Endothelial cell of umbilical vein (primary cell): ENCODE data around the gene OXTR. TPM values are rescaled to one million over a fixed set of nuclear protein-coding genes. Genes with fewer than 3 reads are reported as not detected.
"Not testable (repeated sequence)": the region's sequence is repeated elsewhere in the genome, so short reads cannot be mapped to it uniquely, and the experiment has no call there.

ENCODE experiments used
- BruUV-seq: library from RNA; stranded (reverse); fragments of 400-500 nt; replicated peaks from 2 replicates; lab custom pipeline; 2021; lab: Mats Ljungman, UMichigan
- CTCF ChIA-PET: fragments of 300-600, 350-600 bp; sonication (Branson Sonifier 250); formaldehyde crosslinking; loops from one replicate; lab custom pipeline; 2021; ENCODE audit warnings: antibody characterized with exemption, inconsistent platforms; lab: Charles Lee
- POLR2A ChIA-PET: fragments of 300-600, 350-600 bp; sonication (Branson Sonifier 250); formaldehyde crosslinking; loops from one replicate; lab custom pipeline; 2021; ENCODE audit warnings: antibody characterized with exemption, inconsistent platforms; lab: Charles Lee
- DNase-seq: peaks from one replicate; pipeline ENCODE4 v3.0.0-alpha.2; 2011; ENCODE audit warnings: low read depth, low spot score
- FAIRE-seq: peaks from 2 replicates; lab custom pipeline; 2011; peaks lifted over from hg19 to GRCh38; lab: Jason Lieb, UNC
- H2AFZ ChIP-seq: 2 replicates; pipeline ENCODE4 v1.6.0; 2012; ENCODE audit warnings: low read depth, low read length, control low read depth, inconsistent platforms
- H3K27ac ChIP-seq: 2 replicates; pipeline ENCODE4 v1.5.1; 2011; ENCODE audit warnings: low read depth, mild to moderate bottlenecking, control low read depth, low read length, moderate library complexity; ENCODE audit not compliant: insufficient read depth
- H3K27me3 ChIP-seq, 2 experiments: 2 replicates each; pipeline versions ENCODE4 v1.6.0 to v1.6.1; 2011; ENCODE audit warnings: low read length in 2 of 2, mixed read lengths in 1 of 2; ENCODE audit not compliant: control insufficient read depth in 2 of 2, insufficient read depth in 2 of 2
- H3K36me3 ChIP-seq, 2 experiments: 2 replicates in 1 of 2; 3 replicates in 1 of 2; pipeline ENCODE4 v1.5.1; 2011; ENCODE audit warnings: low read length in 2 of 2, mild to moderate bottlenecking in 1 of 2, moderate library complexity in 1 of 2; ENCODE audit not compliant: control insufficient read depth in 2 of 2, insufficient read depth in 2 of 2; ENCODE audit errors: extremely low read depth in 1 of 2
- H3K4me1 ChIP-seq: 3 replicates; pipeline ENCODE4 v1.5.1; 2011; ENCODE audit warnings: mild to moderate bottlenecking, low read length; ENCODE audit not compliant: control insufficient read depth, insufficient read depth; ENCODE audit errors: extremely low read depth
- H3K4me2 ChIP-seq: 2 replicates; pipeline ENCODE4 v1.6.1; 2011; ENCODE audit warnings: low read length, control low read depth, mixed read lengths; ENCODE audit not compliant: insufficient read depth
- H3K4me3 ChIP-seq, 3 experiments: fragments of 200-600 bp in 1 of 3; sonication (generic), shearing (Covaris generic) in 1 of 3; replicated peaks in 1 of 3; 2 replicates each; pipeline ENCODE4 v1.5.1; 2011 to 2016; ENCODE audit warnings: control low read depth in 3 of 3, low read length in 3 of 3, mild to moderate bottlenecking in 2 of 3, inconsistent platforms in 1 of 3, low read depth in 1 of 3, moderate library complexity in 1 of 3; ENCODE audit not compliant: insufficient read depth in 1 of 3
- H3K79me2 ChIP-seq: 2 replicates; pipeline ENCODE4 v1.6.0; 2012; ENCODE audit warnings: low read length, inconsistent platforms; ENCODE audit not compliant: control insufficient read depth, insufficient read depth
- H3K9ac ChIP-seq: replicated peaks from 2 replicates; pipeline ENCODE3; 2011; ENCODE audit warnings: low read length, control low read depth; ENCODE audit not compliant: insufficient read depth; ENCODE audit errors: extremely low read depth
- H3K9me1 ChIP-seq: replicated peaks from 3 replicates; pipeline ENCODE4 v1.6.0; 2011; ENCODE audit warnings: mild to moderate bottlenecking, low read length; ENCODE audit not compliant: control insufficient read depth, insufficient read depth; ENCODE audit errors: extremely low read depth
- H3K9me3 ChIP-seq: replicated peaks from 2 replicates; pipeline ENCODE4 v1.5.1; 2012; ENCODE audit warnings: low read length, inconsistent platforms; ENCODE audit not compliant: control insufficient read depth, insufficient read depth
- H4K20me1 ChIP-seq: replicated peaks from 2 replicates; pipeline ENCODE3; 2011; ENCODE audit warnings: mild to moderate bottlenecking, low read length; ENCODE audit not compliant: control insufficient read depth, insufficient read depth; ENCODE audit errors: extremely low read depth
- EZH2 ChIP-seq: IDR thresholded peaks from 2 replicates; pipeline ENCODE4 v1.6.1; 2012; ENCODE audit warnings: borderline replicate concordance, low read depth, mild to moderate bottlenecking, moderate library complexity, low read length, inconsistent platforms; ENCODE audit not compliant: severe bottlenecking
- GATA2 ChIP-seq: IDR thresholded peaks from 2 replicates; pipeline ENCODE4 v1.7.0; 2011; ENCODE audit warnings: low read depth, mild to moderate bottlenecking, moderate library complexity, mixed read lengths, low read length; ENCODE audit not compliant: insufficient read length, insufficient read depth
- JUN ChIP-seq: IDR thresholded peaks from 2 replicates; pipeline ENCODE4 v1.6.1; 2011; ENCODE audit warnings: borderline replicate concordance, low read depth; ENCODE audit not compliant: insufficient read length, insufficient read depth
- MYC ChIP-seq: IDR thresholded peaks from one replicate; pipeline ENCODE4 v1.6.1; 2011; ENCODE audit warnings: mild to moderate bottlenecking, low read depth, low read length
- POLR2A ChIP-seq: IDR thresholded peaks from 2 replicates; pipeline ENCODE4 v1.6.1; 2012; ENCODE audit warnings: low read depth, mild to moderate bottlenecking, control low read depth, low read length
- POLR2AphosphoS5 ChIP-seq: IDR thresholded peaks from 2 replicates; pipeline ENCODE4 v1.6.1; 2012; ENCODE audit warnings: low read depth, mild to moderate bottlenecking, control low read depth, low read length, moderate library complexity; ENCODE audit not compliant: insufficient read depth
- dilution Hi-C: fragments of 300-500 bp; cut with MboI; formaldehyde crosslinking; loops from one replicate; pipeline ENCODE4 v1.15.0; 2019; ENCODE audit warnings: low sequenced_read_pairs; ENCODE audit not compliant: extremely low pct_ligation_motif_present
- intact Hi-C: fragments of 100-400 bp; cut with micrococcal nuclease; formaldehyde crosslinking; loops from one replicate; pipeline ENCODE4 v1.10.0; 2022
- polyA plus RNA-seq, 4 experiments: library from polyadenylated mRNA; depleted of rRNA in 3 of 4; stranded (reverse) in 3 of 4; unstranded in 1 of 4; fragments of >200 nt; gene quantifications; 2 replicates each; pipeline versions ENCODE4 v1.2.1 to v1.2.3, GENCODE V29; 2011 to 2012; ENCODE audit warnings: missing spikeins in 1 of 4
- total RNA-seq: library from RNA; stranded (reverse); gene quantifications from 2 replicates; pipeline ENCODE4 v1.2.3, GENCODE V29; 2021
- TF ChIP-seq, protein P1 (sequence below): IDR thresholded peaks from 2 replicates; pipeline ENCODE4 v1.6.1; 2011; ENCODE audit not compliant: insufficient read depth, insufficient read length
- TF ChIP-seq, protein P2 (sequence below), 2 donors: IDR thresholded peaks; 1 replicate in 1 of 2; 2 replicates in 1 of 2; pipeline ENCODE4 v1.5.1; 2011; ENCODE audit warnings: low read length in 2 of 2, mild to moderate bottlenecking in 2 of 2, moderate library complexity in 2 of 2, control low read depth in 1 of 2, inconsistent platforms in 1 of 2, low read depth in 1 of 2; ENCODE audit not compliant: insufficient read depth in 1 of 2; ENCODE audit errors: extremely low read depth in 1 of 2

OXTR gene
- total and polyA plus RNA-seq, 2 donors (not counting 3 experiments of a cell fraction or from before 2014, with no cell fraction given) = 0.12 to 0.40 TPM

DNA sequence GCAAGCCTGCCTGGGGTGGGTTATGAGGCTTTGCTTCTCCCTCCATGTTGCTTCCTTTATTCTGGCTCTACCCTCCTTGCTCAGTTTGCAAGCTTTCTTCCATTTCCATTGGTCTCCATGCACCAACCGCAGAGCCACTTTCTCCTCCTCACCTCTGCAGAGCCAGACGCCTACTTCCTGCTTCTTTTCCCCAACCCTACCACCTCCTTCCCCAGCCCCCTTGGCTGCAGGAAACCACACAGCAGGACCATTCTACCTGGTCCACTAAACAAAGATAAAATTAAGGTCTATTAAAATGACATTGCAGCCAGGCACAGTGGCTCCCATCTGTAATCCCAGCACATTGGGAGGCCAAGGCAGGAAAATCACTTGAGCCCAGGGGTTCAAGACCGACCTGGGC lies 45.8 kb downstream of the OXTR start:
- Histone ChIP-seq H3K4me1 (no peaks in the 10 kb centered on the region), H3K4me2 (no peak overlapping the region), H3K9ac (no peak overlapping the region), H3K36me3 (no peaks in the 10 kb centered on the region), H3K9me1 (no peaks in the 10 kb centered on the region), H3K27me3 (no peaks in the 10 kb centered on the region), H4K20me1 (no peaks in the 10 kb centered on the region), H3K9me3 (no peaks in the 10 kb centered on the region), H3K27ac (no peak overlapping the region), H2AFZ (no peak overlapping the region), H3K79me2 (no peaks in the 10 kb centered on the region), H3K4me3 (no peak overlapping the region)
- FAIRE-seq (no peak), DNase-seq (no peak)
- no peak for TF ChIP-seq GATA2
- no peak for TF ChIP-seq POLR2A
- TF ChIP-seq JUN = no peak
- TF ChIP-seq, protein P1, sequence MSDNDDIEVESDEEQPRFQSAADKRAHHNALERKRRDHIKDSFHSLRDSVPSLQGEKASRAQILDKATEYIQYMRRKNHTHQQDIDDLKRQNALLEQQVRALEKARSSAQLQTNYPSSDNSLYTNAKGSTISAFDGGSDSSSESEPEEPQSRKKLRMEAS = no peak
- no peak for TF ChIP-seq EZH2
- no peak for TF ChIP-seq POLR2AphosphoS5
- dilution Hi-C loops = no loop called here
- no TSS peak for BruUV-seq
- POLR2A ChIA-PET = no interaction called here
- CTCF ChIA-PET = no interaction called here
- intact Hi-C loops = no loop called here

DNA sequence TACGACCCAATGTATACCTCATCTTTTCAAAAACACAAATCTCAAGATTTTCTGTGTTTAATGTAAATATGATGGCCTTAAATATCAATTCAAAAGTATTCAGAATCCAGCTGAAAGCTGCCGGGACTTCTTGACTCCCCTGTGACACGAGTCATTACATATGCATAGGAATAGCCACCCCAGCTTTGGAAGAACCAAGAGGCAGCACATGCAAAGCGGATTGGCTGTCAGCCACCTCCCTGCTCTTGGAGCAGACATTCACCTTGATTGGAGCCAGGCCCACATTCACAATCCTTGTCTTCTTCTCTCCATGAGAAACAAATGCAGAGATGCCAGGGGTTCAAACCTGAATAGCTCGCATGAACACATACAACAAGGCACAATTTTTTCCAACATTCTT lies 46.6 kb downstream of the OXTR start:
- Histone ChIP-seq H3K9me3 (no peaks in the 10 kb centered on the region), H3K79me2 (no peaks in the 10 kb centered on the region), H3K27me3 (no peaks in the 10 kb centered on the region), H3K4me2 (no peak overlapping the region), H3K9ac (no peak overlapping the region), H3K4me3 (no peak overlapping the region), H3K9me1 (no peaks in the 10 kb centered on the region), H4K20me1 (no peaks in the 10 kb centered on the region), H3K36me3 (no peaks in the 10 kb centered on the region), H2AFZ (no peak overlapping the region), H3K4me1 (no peaks in the 10 kb centered on the region), H3K27ac (no peak overlapping the region)
- dilution Hi-C loops (no loop called here), intact Hi-C loops (no loop called here)
- FAIRE-seq (no peak), DNase-seq (no peak)
- no peak for TF ChIP-seq EZH2
- no peak for TF ChIP-seq JUN
- TF ChIP-seq MYC = no peak
- no peak for TF ChIP-seq GATA2
- TF ChIP-seq, protein P2, sequence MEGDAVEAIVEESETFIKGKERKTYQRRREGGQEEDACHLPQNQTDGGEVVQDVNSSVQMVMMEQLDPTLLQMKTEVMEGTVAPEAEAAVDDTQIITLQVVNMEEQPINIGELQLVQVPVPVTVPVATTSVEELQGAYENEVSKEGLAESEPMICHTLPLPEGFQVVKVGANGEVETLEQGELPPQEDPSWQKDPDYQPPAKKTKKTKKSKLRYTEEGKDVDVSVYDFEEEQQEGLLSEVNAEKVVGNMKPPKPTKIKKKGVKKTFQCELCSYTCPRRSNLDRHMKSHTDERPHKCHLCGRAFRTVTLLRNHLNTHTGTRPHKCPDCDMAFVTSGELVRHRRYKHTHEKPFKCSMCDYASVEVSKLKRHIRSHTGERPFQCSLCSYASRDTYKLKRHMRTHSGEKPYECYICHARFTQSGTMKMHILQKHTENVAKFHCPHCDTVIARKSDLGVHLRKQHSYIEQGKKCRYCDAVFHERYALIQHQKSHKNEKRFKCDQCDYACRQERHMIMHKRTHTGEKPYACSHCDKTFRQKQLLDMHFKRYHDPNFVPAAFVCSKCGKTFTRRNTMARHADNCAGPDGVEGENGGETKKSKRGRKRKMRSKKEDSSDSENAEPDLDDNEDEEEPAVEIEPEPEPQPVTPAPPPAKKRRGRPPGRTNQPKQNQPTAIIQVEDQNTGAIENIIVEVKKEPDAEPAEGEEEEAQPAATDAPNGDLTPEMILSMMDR (IDR thresholded peaks at IDR 0.05; ENCODE audit: extremely low read depth in 1 of 2, insufficient read depth in 1 of 2, low read depth in 1 of 2, low read length in 2 of 2) = no peak
- TF ChIP-seq POLR2A = no peak
- no TSS peak for BruUV-seq
- CTCF ChIA-PET = no interaction called here
- POLR2A ChIA-PET = no interaction called here

DNA sequence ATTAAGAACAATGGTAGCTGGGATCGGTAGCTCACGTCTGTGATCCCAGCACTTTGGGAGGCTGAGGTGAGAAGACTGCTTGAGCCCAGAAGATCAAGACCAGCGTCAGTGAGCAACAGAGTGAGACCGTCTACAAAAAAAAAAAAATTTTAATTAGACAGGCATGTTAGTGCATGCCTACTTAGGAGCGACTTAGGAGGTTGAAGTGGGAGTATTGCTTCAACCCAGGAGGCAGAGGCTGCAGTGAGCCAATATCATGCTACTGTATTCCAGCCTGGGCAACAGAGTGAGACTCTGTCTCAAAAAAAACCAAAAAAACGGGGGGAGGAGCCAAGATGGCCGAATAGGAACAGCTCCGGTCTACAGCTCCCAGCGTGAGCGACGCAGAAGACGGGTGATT lies 53.7 kb downstream of the OXTR start:
- H3K79me2 ChIP-seq, POLR2A ChIA-PET, H3K27me3 ChIP-seq, dilution Hi-C loops, H2AFZ ChIP-seq, H4K20me1 ChIP-seq, H3K36me3 ChIP-seq, DNase-seq, H3K27ac ChIP-seq, H3K9me3 ChIP-seq, FAIRE-seq, intact Hi-C loops, H3K4me1 ChIP-seq, CTCF ChIA-PET, BruUV-seq, H3K4me3 ChIP-seq, H3K9ac ChIP-seq, H3K4me2 ChIP-seq, H3K9me1 ChIP-seq: not testable (repeated sequence)
